ENCODE results near the gene FAM174B.
"Not testable (repeated sequence)": the region's sequence is repeated elsewhere in the genome, so short reads cannot be mapped to it uniquely, and the experiment has no call there.

The FAM174B gene

DNA sequence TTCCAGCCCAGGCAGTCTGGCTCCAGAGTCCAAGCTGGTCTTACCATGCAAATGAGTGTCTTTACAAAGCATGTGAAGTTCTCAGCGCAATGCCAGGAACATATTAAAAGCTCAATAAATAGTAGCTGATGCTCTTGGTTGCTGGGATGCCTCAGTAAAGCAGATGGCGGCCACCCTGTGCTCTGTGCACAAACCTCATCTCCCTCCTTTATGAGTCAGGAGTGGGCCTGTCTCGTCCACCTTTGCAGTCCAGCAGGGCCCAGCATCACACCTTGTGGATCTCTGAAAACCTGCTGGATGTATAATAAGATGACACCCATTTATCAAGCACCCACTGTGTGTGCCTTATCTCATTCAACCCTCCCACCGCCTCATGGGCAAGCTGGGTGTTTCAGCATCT lies 42.7 kb downstream of the FAM174B start:
- no peak for DNase-seq
- Mint-ChIP-seq H3K27ac (no peak overlapping the region), H3K36me3 (no peaks in the 10 kb centered on the region), H3K27me3 (no peaks in the 10 kb centered on the region), H3K9me3 (no peaks in the 10 kb centered on the region), H3K4me1 (no peaks in the 10 kb centered on the region), H3K4me3 (no peak overlapping the region)
- no peak for ATAC-seq (replicated peaks)

DNA sequence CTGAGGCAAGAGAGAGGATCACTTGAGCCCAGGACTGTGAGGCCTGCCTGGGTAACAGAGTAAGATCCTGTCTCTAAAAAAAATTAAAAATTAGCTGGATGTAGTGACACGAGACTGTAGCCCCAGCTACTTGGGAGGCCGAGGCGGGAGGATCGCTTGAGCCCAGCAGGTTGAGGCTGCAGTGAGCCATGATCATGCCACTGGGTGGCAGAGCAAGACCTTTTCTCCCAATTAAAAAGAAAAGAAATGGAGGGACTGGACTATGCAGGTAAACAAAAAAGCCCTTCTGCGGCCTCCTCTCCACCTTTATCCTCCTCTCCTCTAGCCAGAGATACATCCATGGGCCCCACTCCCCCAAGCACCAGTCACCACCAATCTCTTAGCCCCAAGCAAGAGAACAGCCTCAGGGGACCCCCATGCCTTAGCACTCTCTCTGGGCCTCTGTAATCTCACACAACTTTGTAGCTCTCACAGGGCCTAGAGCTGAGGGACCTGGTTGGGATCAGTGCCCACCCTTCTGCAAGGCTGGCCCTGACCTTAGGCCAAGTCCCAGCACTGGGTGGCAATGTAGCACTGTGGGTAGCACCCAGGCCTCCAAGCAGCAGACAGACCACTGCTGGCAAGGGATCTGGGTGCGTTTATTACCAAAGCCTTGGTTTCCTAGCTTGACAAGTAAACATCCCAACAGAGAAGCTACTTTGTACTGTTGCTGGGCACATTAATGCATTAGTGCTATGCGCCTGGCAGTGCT lies 43.4 kb downstream of the FAM174B start:
- no peaks in the 10 kb centered on the region for H3K4me1 Mint-ChIP-seq
- no peaks in the 10 kb centered on the region for H3K36me3 Mint-ChIP-seq
- DNase-seq, result no peak
- H3K27ac Mint-ChIP-seq, result no peak overlapping the region
- no peak overlapping the region for H3K4me3 Mint-ChIP-seq
- peak in 1 of 2 donors; percentile 47 for ATAC-seq (replicated peaks)
- no peaks in the 10 kb centered on the region for H3K9me3 Mint-ChIP-seq
- H3K27me3 Mint-ChIP-seq, result no peaks in the 10 kb centered on the region

DNA sequence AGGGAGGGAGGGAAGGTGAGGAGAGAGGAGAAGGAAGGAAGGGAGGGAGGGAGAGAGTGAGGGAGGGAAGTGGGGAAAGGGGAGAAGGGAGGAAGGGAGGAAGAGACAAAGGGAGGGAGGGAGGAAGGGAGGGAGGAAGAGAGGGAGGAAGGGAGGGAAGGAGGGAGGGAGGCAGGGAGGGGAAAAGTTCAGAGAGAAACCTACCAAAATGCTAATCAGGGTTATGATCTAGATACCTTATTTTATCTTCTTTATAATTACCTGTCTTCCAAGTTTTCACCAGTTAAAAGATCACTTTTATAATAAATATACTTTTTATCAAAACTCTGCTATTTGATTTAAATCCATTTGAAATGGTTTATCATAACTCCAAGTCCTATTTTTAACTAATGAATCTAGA lies 44.4 kb downstream of the FAM174B start:
- peaks cover 4% of the 10 kb centered on the region in 2 donors for H3K9me3 Mint-ChIP-seq
- DNase-seq, result no peak
- H3K4me3 Mint-ChIP-seq, result no peak overlapping the region
- no peaks in the 10 kb centered on the region for H3K4me1 Mint-ChIP-seq
- no peak overlapping the region for H3K27ac Mint-ChIP-seq
- no peak for ATAC-seq (replicated peaks)
- H3K36me3 Mint-ChIP-seq, result no peaks in the 10 kb centered on the region
- no peaks in the 10 kb centered on the region for H3K27me3 Mint-ChIP-seq

DNA sequence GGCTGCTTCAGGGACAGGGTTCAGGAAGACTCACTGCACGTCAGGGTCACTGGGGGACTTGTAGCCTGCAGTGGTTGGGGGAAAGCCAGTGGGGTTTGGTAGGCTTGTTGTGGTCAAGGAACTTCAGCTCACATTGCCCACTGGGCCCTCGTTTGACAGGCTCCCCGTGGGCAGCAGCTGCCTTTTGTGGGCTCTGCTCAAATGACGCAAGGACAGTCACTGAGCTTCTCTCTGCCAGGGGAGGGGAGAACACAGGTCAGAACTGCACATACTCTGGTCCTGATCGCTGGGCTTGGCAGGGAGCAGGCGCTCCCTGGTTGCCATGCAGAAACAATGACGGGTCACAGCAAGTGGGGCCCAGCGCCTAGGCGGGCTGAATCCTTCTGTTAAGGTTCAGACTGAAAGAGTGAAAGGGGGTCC lies 45.5 kb downstream of the FAM174B start:
- DNase-seq (no peak), ATAC-seq (replicated peaks) (no peak)
- H3K9me3 Mint-ChIP-seq, result peaks cover 4% of the 10 kb centered on the region in 2 donors
- no peak overlapping the region for H3K27ac Mint-ChIP-seq
- no peaks in the 10 kb centered on the region for H3K27me3 Mint-ChIP-seq
- no peaks in the 10 kb centered on the region for H3K36me3 Mint-ChIP-seq
- no peaks in the 10 kb centered on the region for H3K4me1 Mint-ChIP-seq
- no peak overlapping the region for H3K4me3 Mint-ChIP-seq

DNA sequence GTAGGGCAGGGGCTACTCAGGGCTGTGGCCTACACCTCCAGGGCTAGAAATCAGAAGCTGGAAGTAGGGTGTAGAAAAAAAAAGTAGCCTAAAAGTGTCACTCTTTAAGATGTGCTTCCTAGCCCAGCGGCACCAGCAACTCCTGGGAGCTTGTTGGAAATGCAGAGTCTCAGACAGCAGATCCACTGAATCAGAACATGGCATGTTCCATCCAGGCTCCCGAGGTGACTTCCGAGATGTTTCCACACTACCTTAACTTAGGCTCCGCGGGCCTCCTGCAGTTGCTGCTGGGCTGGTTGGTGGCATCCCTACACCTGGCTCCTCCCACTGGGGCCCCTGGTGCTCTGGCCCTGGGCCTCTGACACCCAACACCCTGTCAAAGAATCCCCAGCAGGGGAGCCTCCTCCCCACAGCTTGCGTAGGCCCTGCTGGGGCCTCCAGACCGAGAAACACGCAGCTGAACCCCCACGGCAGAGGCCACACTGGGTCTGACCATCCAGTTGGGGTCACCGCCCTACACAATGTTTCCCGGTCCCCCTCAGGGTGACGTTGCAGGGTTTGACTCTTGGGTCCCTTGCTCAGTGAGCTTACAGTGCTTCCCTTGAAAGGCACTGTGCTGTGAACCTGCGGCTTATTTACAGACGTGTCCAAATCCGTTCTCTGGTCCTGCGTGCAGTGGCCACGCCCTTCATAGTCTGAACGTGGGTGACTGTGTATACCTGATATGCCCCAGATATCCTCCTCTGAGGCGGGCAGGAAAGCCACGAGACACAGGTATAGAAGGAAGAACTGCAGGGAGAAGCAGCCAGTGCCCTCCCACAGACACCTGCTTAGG lies 46.5 kb downstream of the FAM174B start:
- H3K4me1 Mint-ChIP-seq, result no peaks in the 10 kb centered on the region
- no peaks in the 10 kb centered on the region for H3K36me3 Mint-ChIP-seq
- DNase-seq (no peak), ATAC-seq (replicated peaks) (no peak)
- H3K27me3 Mint-ChIP-seq, result no peaks in the 10 kb centered on the region
- no peak overlapping the region for H3K27ac Mint-ChIP-seq
- H3K4me3 Mint-ChIP-seq, result no peak overlapping the region
- peaks cover 6 to 7% of the 10 kb centered on the region in 2 donors for H3K9me3 Mint-ChIP-seq

DNA sequence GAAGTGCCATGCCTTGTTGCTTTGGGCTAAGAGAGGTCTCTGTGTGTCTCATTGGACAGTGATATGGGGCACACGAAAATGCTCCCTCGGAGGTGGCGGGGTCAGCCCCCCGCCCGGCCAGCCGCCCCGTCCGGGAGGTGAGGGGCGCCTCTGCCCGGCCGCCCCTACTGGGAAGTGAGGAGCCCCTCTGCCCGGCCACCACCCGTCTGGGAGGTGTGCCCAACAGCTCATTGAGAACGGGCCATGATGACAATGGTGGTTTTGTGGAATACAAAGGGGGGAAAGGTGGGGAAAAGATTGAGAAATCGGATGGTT lies 48.8 kb downstream of the FAM174B start:
- not testable (repeated sequence) for ATAC-seq (replicated peaks); H3K36me3 Mint-ChIP-seq; H3K27ac Mint-ChIP-seq; H3K4me1 Mint-ChIP-seq; H3K27me3 Mint-ChIP-seq; H3K9me3 Mint-ChIP-seq; DNase-seq; H3K4me3 Mint-ChIP-seq

DNA sequence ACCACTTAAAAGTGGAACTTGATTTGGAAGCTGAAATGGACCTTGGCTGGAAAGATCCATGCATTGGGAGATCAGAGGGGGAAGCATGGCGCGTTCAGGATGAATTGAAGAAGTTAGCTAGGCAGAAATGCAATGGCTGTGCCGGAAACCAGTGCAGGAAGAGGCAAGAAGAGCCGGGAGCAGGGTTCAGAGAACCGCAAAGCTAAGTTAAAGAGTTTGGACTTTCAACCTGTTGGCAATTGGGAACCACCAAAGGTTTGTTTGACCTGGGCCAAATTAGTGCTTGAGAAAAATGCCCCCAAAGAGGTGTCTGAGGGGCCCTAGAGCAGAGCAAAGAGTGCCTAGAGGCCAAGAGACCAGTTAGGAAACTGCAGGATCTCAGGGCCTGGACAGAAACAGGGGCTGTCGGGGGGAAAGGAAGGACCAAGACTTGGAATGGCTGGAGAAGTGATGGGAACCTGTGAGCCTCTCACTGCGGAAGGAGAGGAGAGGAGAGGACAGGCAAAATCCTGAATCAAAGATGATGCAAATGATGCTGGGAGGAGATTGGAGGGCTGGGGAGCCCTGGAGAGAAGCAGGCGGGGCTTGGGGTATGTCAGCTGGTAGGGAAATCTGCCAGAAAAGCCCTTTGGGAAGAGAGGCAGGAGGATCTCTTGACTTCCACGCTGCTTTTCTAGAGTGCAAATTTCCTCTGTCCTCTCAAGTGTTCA lies 49.3 kb downstream of the FAM174B start:
- H3K9me3 Mint-ChIP-seq, result peaks cover 6 to 7% of the 10 kb centered on the region in 2 donors
- ATAC-seq (replicated peaks) (no peak), DNase-seq (no peak)
- H3K36me3 Mint-ChIP-seq, result no peaks in the 10 kb centered on the region
- no peaks in the 10 kb centered on the region for H3K27me3 Mint-ChIP-seq
- H3K27ac Mint-ChIP-seq, result peak overlapping the region; percentile 47
- H3K4me3 Mint-ChIP-seq, result no peak overlapping the region
- no peaks in the 10 kb centered on the region for H3K4me1 Mint-ChIP-seq

DNA sequence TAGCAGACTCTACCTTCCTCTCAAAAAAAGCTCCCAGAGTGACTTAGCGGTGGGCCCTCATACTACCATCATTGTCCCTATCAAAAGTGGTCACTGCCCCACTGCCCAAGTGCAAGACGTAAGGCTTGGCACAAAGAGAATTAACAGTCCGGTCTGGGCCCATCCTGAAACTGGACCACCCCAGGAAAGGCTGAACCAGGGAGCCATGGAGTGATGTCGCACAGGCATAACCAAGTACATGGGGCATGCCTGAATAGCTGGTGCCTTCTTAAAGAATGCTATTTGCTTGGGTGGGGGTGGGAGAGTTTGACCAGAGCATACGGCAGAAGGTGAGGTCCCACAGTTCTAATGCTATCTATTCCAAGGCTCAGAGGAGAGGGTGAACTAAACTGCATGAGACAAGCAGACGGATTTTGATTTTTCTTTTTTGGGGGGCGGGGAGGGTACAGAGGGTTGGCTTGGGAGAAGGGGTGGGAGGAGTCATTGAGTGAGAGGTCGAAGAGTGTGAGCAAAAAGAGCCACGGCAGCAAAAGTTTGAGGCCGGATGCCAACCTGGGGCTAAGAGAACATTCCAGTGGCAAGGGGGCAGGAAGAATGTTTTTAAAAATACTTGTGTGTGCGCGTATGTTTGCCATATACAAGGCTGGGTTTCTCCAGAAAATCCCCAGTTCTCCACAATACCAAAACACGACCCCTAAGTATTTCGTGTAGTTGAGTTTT lies 50.2 kb downstream of the FAM174B start:
- H3K4me1 Mint-ChIP-seq, result no peaks in the 10 kb centered on the region
- peaks cover 6 to 7% of the 10 kb centered on the region in 2 donors for H3K9me3 Mint-ChIP-seq
- DNase-seq, result no peak
- no peak for ATAC-seq (replicated peaks)
- no peaks in the 10 kb centered on the region for H3K36me3 Mint-ChIP-seq
- no peaks in the 10 kb centered on the region for H3K27me3 Mint-ChIP-seq
- H3K27ac Mint-ChIP-seq, result no peak overlapping the region
- no peak overlapping the region for H3K4me3 Mint-ChIP-seq

DNA sequence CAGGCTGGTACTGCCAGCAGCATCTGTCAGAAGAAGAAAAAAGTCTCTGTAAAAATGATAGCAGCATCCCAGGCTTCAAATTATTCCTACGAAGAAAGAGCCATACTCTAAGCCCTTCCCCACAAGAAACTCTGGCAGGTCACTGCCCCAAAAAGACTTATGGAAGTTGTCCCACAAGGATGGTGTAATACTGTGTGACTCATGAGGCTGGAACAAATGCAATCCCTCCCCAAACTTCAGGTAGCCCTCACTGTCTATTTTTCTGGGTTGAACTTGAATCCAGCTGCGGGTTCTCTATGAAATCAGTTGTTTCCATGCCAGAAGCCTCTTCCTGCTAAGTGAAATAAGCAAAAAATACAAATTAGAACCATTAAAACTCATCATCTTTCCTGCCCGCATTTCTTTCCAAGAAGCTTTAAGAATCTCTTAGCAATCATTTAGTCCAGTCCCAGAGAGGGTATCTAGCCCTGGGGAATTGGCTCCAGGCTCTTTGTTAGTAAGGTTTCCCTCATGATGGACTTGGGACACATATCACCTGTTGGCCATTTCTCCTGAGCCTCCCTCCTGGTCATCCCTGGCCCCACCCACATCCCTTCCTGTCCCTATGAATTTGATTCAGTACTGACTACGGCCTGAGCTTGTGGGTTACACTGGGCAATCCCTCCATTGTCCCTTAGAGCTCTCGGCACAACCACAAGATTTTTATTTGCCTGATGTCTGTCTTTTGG lies 51.7 kb downstream of the FAM174B start:
- no peak for DNase-seq
- Mint-ChIP-seq H3K27me3 (peaks cover 0 to 5% of the 10 kb centered on the region in 2 donors), H3K27ac (no peak overlapping the region), H3K4me3 (no peak overlapping the region), H3K36me3 (no peaks in the 10 kb centered on the region), H3K9me3 (peaks cover 7 to 8% of the 10 kb centered on the region in 2 donors), H3K4me1 (no peaks in the 10 kb centered on the region)
- no peak for ATAC-seq (replicated peaks)

DNA sequence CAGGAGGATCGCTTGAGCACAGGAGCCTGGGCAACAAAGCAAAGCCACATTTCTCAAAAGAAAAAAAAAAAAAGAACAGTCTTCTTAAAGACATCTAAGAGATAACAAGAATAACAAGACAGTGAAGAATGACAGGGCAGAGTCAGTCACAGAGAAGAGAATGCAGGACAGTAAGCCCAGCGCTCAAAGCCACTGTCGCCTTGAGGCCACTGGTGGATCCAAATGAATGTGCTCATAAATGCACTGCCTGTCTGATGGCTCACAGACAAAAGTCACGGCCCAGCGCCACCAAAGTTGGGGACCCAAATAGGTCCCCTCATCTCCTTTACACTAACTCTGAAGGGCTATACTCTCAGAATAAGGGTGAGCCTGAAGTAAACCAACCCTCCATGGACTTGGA lies 52.3 kb downstream of the FAM174B start:
- H3K36me3 Mint-ChIP-seq, result no peaks in the 10 kb centered on the region
- peaks cover 0 to 5% of the 10 kb centered on the region in 2 donors for H3K27me3 Mint-ChIP-seq

DNA sequence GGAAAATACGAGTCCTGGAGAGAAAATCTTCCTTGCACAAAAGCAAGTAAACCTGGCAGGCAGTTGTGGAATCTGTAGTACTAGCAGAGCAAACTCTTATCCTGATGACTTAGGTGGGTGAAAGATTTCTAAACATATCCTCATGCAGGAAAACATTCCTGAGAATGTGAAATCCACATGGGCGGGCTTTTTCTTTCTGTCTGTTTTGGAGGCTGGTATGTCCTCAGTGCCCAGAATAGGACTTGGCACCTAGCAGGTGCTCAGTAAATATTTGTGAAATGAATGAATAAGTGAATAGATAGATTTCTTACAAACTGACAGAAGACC lies 53.3 kb downstream of the FAM174B start:
- DNase-seq (no peak), ATAC-seq (replicated peaks) (no peak)
- Mint-ChIP-seq H3K9me3 (peaks cover 7 to 8% of the 10 kb centered on the region in 2 donors), H3K27me3 (peaks cover 0 to 5% of the 10 kb centered on the region in 2 donors), H3K4me3 (no peak overlapping the region), H3K27ac (no peak overlapping the region), H3K4me1 (no peaks in the 10 kb centered on the region), H3K36me3 (no peaks in the 10 kb centered on the region)

More for the DNA sequence above, 52.3 kb downstream of the FAM174B start:
- peaks cover 7 to 8% of the 10 kb centered on the region in 2 donors for H3K9me3 Mint-ChIP-seq
- no peak for ATAC-seq (replicated peaks)
- H3K27ac Mint-ChIP-seq, result no peak overlapping the region
- H3K4me3 Mint-ChIP-seq, result no peak overlapping the region
- DNase-seq, result no peak
- H3K4me1 Mint-ChIP-seq, result no peaks in the 10 kb centered on the region

DNA sequence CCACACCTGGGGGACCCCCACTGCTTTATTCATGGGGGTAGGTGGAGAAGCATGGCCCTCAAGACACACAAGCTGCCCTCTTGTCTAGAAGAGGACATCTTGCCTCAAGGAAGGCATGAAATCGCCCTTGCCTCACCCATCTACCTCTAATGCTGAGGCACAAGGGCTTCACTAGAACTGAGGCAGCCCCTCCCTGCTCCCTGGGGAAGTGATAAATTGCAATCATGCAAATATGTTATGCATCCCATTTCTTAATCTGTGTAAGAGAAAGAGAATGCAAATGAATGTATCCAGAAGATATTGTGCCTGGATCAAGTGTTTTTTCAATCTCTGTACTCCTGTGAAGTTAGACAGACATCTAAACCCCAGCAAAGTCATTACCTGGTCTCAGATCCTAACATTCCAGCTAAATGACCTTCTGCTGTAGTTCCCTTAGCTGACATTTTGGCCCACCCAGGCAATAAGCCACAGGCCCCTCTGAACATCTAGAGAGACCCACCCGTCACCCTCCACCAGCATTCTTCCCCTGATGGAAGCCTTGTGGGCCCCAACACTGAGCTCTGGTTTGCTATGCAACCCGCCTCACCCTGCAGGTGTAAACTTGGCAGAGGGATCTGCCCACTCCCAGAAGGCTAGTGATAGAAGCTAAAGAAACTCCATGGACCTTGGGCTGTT lies 53.8 kb downstream of the FAM174B start:
- Mint-ChIP-seq H3K27ac (no peak overlapping the region), H3K36me3 (no peaks in the 10 kb centered on the region), H3K9me3 (peaks cover 7 to 8% of the 10 kb centered on the region in 2 donors), H3K27me3 (peaks cover 0 to 5% of the 10 kb centered on the region in 2 donors), H3K4me1 (no peaks in the 10 kb centered on the region), H3K4me3 (no peak overlapping the region)
- ATAC-seq (replicated peaks) (no peak), DNase-seq (no peak)

DNA sequence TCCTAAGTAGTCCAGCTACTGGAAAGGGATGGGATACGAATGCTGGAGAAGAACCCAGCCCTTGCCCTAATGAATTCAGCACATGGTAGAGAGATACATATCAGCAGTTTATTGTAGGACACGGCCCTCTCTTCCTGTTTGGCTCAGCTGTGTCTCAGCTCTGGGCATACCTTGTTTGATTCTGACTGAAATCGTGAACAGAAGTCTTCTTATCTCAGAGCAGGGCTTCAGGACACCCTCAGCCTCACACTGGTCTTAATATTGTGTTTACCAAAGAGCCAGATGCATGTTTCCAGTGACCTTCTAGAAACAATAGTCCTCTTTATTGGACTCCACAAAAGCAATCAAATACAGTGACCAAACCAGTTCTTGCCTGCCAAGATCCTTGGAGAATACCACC lies 54.7 kb downstream of the FAM174B start:
- DNase-seq, result no peak
- no peak overlapping the region for H3K4me3 Mint-ChIP-seq
- no peaks in the 10 kb centered on the region for H3K36me3 Mint-ChIP-seq
- no peaks in the 10 kb centered on the region for H3K4me1 Mint-ChIP-seq
- peaks cover 3% of the 10 kb centered on the region in 2 donors for H3K9me3 Mint-ChIP-seq
- ATAC-seq (replicated peaks), result no peak
- H3K27me3 Mint-ChIP-seq, result peaks cover 0 to 5% of the 10 kb centered on the region in 2 donors
- H3K27ac Mint-ChIP-seq, result no peak overlapping the region

All from stimulated activated naive B cell treated with anti-CD40 and anti-IgM and Interleukin-4, amounts not matched to agents 10 μg/mL and 1 μg/mL and 100 μg/mL, for 72 hours (primary cell).